Loucy (cell line): ENCODE results near the gene ASB8.

ENCODE experiments used
- H2AFZ ChIP-seq: fragments of 200-600 bp; sonication (generic); 2 replicates; pipeline ENCODE4 v1.6.0; 2016; ENCODE audit warnings: antibody characterized with exemption, mild to moderate bottlenecking, low read length, moderate library complexity
- H3F3A ChIP-seq: fragments of 200-600 bp; 2 replicates; pipeline ENCODE4 v1.6.0; 2016; ENCODE audit warnings: antibody characterized with exemption, low read depth, mild to moderate bottlenecking
- H3K27me3 ChIP-seq: fragments of 200-600 bp; sonication (generic); 2 replicates; pipeline ENCODE4 v1.6.1; 2014; ENCODE audit warnings: low read length, mild to moderate bottlenecking; ENCODE audit not compliant: insufficient read depth, poor library complexity, severe bottlenecking
- H3K36me3 ChIP-seq: fragments of 200-600 bp; sonication (generic); 2 replicates; pipeline ENCODE4 v1.6.1; 2016; ENCODE audit warnings: low read length; ENCODE audit not compliant: insufficient read depth
- H3K4me1 ChIP-seq: fragments of 200-600 bp; sonication (generic); 2 replicates; pipeline ENCODE4 v1.5.1; 2014; ENCODE audit warnings: low read length, mild to moderate bottlenecking; ENCODE audit not compliant: insufficient read depth, poor library complexity, severe bottlenecking
- H3K4me2 ChIP-seq: fragments of 200-600 bp; sonication (generic); 2 replicates; pipeline ENCODE4 v1.6.0; 2014; ENCODE audit warnings: antibody characterized with exemption, low read length, low read depth, mild to moderate bottlenecking; ENCODE audit not compliant: poor library complexity, severe bottlenecking
- H3K4me3 ChIP-seq: fragments of 200-600 bp; sonication (generic); 2 replicates; pipeline ENCODE4 v1.5.1; 2014; ENCODE audit warnings: low read length, mild to moderate bottlenecking, mixed read lengths; ENCODE audit not compliant: poor library complexity, severe bottlenecking
- H3K79me2 ChIP-seq: fragments of 200-600 bp; sonication (generic); 2 replicates; pipeline ENCODE4 v1.6.1; 2014; ENCODE audit warnings: low read length; ENCODE audit not compliant: insufficient read depth
- H3K9ac ChIP-seq: fragments of 200-600 bp; sonication (generic); 2 replicates; pipeline ENCODE4 v1.6.0; 2014; ENCODE audit warnings: mild to moderate bottlenecking, low read depth, low read length, moderate library complexity; ENCODE audit not compliant: poor library complexity, severe bottlenecking
- H3K9me2 ChIP-seq: fragments of 200-600 bp; sonication (generic); replicated peaks from 2 replicates; pipeline ENCODE4 v1.6.1; 2016; ENCODE audit warnings: low read depth, low read length, mixed read lengths
- H3K9me3 ChIP-seq: fragments of 200-600 bp; sonication (generic); 2 replicates; pipeline ENCODE4 v1.6.1; 2014; ENCODE audit warnings: mild to moderate bottlenecking, antibody characterized with exemption, low read length, low read depth; ENCODE audit not compliant: insufficient read depth
- H4K20me1 ChIP-seq: fragments of 200-600 bp; sonication (generic); 2 replicates; pipeline ENCODE4 v1.6.0; 2014; ENCODE audit warnings: antibody characterized with exemption, low read length, mild to moderate bottlenecking; ENCODE audit not compliant: insufficient read depth, poor library complexity, severe bottlenecking
- CTCF ChIP-seq: fragments of 200-600 bp; sonication (generic); conservative IDR thresholded peaks from 2 replicates; pipeline ENCODE4 v1.5.1; 2014; ENCODE audit warnings: mild to moderate bottlenecking, antibody characterized with exemption, low read length
- EZH2phosphoT487 ChIP-seq: fragments of 200-600 bp; IDR thresholded peaks from 2 replicates; pipeline ENCODE4 v1.6.1; 2018; ENCODE audit warnings: antibody characterized with exemption, mild to moderate bottlenecking, moderate library complexity, borderline replicate concordance

ASB8 gene

GRCh38 chr12:48197549-48197970, 40.2 kb upstream of the ASB8 start:
- Histone ChIP-seq H3K4me3 (peak overlapping the region; percentile 92), H3K4me2 (peak overlapping the region; percentile 95), H3F3A (no peaks in the 10 kb centered on the region), H3K27me3 (no peaks in the 10 kb centered on the region), H4K20me1 (peaks cover 8% of the 10 kb centered on the region), H3K36me3 (no peaks in the 10 kb centered on the region), H2AFZ (peak overlapping the region; percentile 98), H3K79me2 (peaks cover 15% of the 10 kb centered on the region), H3K9me2 (no peaks in the 10 kb centered on the region), H3K9me3 (no peaks in the 10 kb centered on the region), H3K9ac (peak overlapping the region; percentile 40), H3K4me1 (peaks cover 41% of the 10 kb centered on the region)
- TF ChIP-seq CTCF: peak; percentile 76
- TF ChIP-seq EZH2phosphoT487: no peak

- Histone ChIP-seq H3K36me3 (no peaks in the 10 kb centered on the region), H3K4me1 (peaks cover 27% of the 10 kb centered on the region), H3K9me3 (no peaks in the 10 kb centered on the region), H2AFZ (no peak overlapping the region), H3K4me2 (no peak overlapping the region), H3F3A (no peaks in the 10 kb centered on the region), H3K27me3 (no peaks in the 10 kb centered on the region), H3K9ac (no peak overlapping the region), H3K79me2 (peaks cover 15% of the 10 kb centered on the region), H4K20me1 (peaks cover 8% of the 10 kb centered on the region), H3K9me2 (no peaks in the 10 kb centered on the region), H3K4me3 (no peak overlapping the region)
- TF ChIP-seq EZH2phosphoT487 (no peak), CTCF (no peak)
Observed at GRCh38 chr12:48194799-48195201, 37.5 kb upstream of the ASB8 start.

GRCh38 chr12:48193623-48194022, 36.3 kb upstream of the ASB8 start:
- Histone ChIP-seq H3K4me1 (peaks cover 16% of the 10 kb centered on the region), H3K9me3 (no peaks in the 10 kb centered on the region), H2AFZ (no peak overlapping the region), H3F3A (no peaks in the 10 kb centered on the region), H3K9ac (no peak overlapping the region), H3K9me2 (no peaks in the 10 kb centered on the region), H3K4me3 (no peak overlapping the region), H3K4me2 (no peak overlapping the region), H3K36me3 (no peaks in the 10 kb centered on the region), H3K27me3 (no peaks in the 10 kb centered on the region), H3K79me2 (peaks cover 4% of the 10 kb centered on the region), H4K20me1 (no peaks in the 10 kb centered on the region)
- TF ChIP-seq EZH2phosphoT487 (no peak), CTCF (no peak)
